ENCODE measurements around the gene ACP3. TPM values are rescaled to one million over a fixed set of nuclear protein-coding genes. Genes with fewer than 3 reads are reported as not detected.
A peak's percentile ranks its signal among the peaks of the same experiment; 100 is the strongest.
"Not testable (repeated sequence)": the region's sequence is repeated elsewhere in the genome, so short reads cannot be mapped to it uniquely, and the experiment has no call there.

The ACP3 gene
- total RNA-seq, 1 donor from 2014 or later: not detected

- no peak for DNase-seq (ENCODE audit: low spot score)
- Mint-ChIP-seq H3K4me1 (ENCODE audit: low read depth) (no peaks in the 10 kb centered on the region), H3K9me3 (ENCODE audit: low read depth) (no peaks in the 10 kb centered on the region), H3K36me3 (ENCODE audit: low read depth) (no peaks in the 10 kb centered on the region), H3K27me3 (ENCODE audit: low read depth) (peaks cover 21% of the 10 kb centered on the region), H3K4me3 (ENCODE audit: unreplicated experiment) (no peak overlapping the region), H3K27ac (ENCODE audit: unreplicated experiment) (no peak overlapping the region)
- TF ChIP-seq CTCF (IDR thresholded peaks at IDR 0.05): no peak
These were observed 69.1 kb downstream of the ACP3 start for GRCh38 chr3:132386259-132386658.

GRCh38 chr3:132392675-132393074 is 75.5 kb downstream of the ACP3 start:
- H3K4me1 Mint-ChIP-seq (ENCODE audit: low read depth); H3K27ac Mint-ChIP-seq (ENCODE audit: unreplicated experiment); H3K9me3 Mint-ChIP-seq (ENCODE audit: low read depth); H3K4me3 Mint-ChIP-seq (ENCODE audit: unreplicated experiment); DNase-seq (ENCODE audit: low spot score); H3K36me3 Mint-ChIP-seq (ENCODE audit: low read depth): not testable (repeated sequence)
- H3K27me3 Mint-ChIP-seq (ENCODE audit: low read depth): peaks cover 18% of the 10 kb centered on the region

- H3K36me3 Mint-ChIP-seq (ENCODE audit: low read depth): no peaks in the 10 kb centered on the region
- H3K4me1 Mint-ChIP-seq (ENCODE audit: low read depth): peaks cover 4% of the 10 kb centered on the region
- no peak for DNase-seq (ENCODE audit: low spot score)
- no peak for TF ChIP-seq CTCF (IDR thresholded peaks at IDR 0.05)
- H3K9me3 Mint-ChIP-seq (ENCODE audit: low read depth): peaks cover 3% of the 10 kb centered on the region
- H3K4me3 Mint-ChIP-seq (ENCODE audit: unreplicated experiment): no peak overlapping the region
- peaks cover 16% of the 10 kb centered on the region for H3K27me3 Mint-ChIP-seq (ENCODE audit: low read depth)
- H3K27ac Mint-ChIP-seq (ENCODE audit: unreplicated experiment): no peak overlapping the region
These were observed 77.1 kb downstream of the ACP3 start for GRCh38 chr3:132394320-132394719.

- Mint-ChIP-seq H3K27ac (ENCODE audit: unreplicated experiment) (no peak overlapping the region), H3K9me3 (ENCODE audit: low read depth) (peaks cover 3% of the 10 kb centered on the region), H3K4me3 (ENCODE audit: unreplicated experiment) (no peak overlapping the region), H3K4me1 (ENCODE audit: low read depth) (peaks cover 4% of the 10 kb centered on the region), H3K27me3 (ENCODE audit: low read depth) (peaks cover 16% of the 10 kb centered on the region), H3K36me3 (ENCODE audit: low read depth) (no peaks in the 10 kb centered on the region)
- DNase-seq (ENCODE audit: low spot score): no peak
- TF ChIP-seq CTCF (IDR thresholded peaks at IDR 0.05): no peak
These were observed 77.9 kb downstream of the ACP3 start for GRCh38 chr3:132395126-132395525.

GRCh38 chr3:132396255-132396654 is 79.0 kb downstream of the ACP3 start:
- H3K4me1 Mint-ChIP-seq (ENCODE audit: low read depth): peaks cover 4% of the 10 kb centered on the region
- peaks cover 19% of the 10 kb centered on the region for H3K27me3 Mint-ChIP-seq (ENCODE audit: low read depth)
- H3K27ac Mint-ChIP-seq (ENCODE audit: unreplicated experiment): no peak overlapping the region
- no peak overlapping the region for H3K4me3 Mint-ChIP-seq (ENCODE audit: unreplicated experiment)
- H3K9me3 Mint-ChIP-seq (ENCODE audit: low read depth): peaks cover 3% of the 10 kb centered on the region
- no peaks in the 10 kb centered on the region for H3K36me3 Mint-ChIP-seq (ENCODE audit: low read depth)
- DNase-seq (ENCODE audit: low spot score): peak; percentile 84
- TF ChIP-seq CTCF (IDR thresholded peaks at IDR 0.05): no peak

GRCh38 chr3:132396776-132397175 is 79.6 kb downstream of the ACP3 start:
- not testable (repeated sequence) for H3K9me3 Mint-ChIP-seq (ENCODE audit: low read depth); H3K27ac Mint-ChIP-seq (ENCODE audit: unreplicated experiment); H3K4me1 Mint-ChIP-seq (ENCODE audit: low read depth); H3K4me3 Mint-ChIP-seq (ENCODE audit: unreplicated experiment); DNase-seq (ENCODE audit: low spot score); H3K36me3 Mint-ChIP-seq (ENCODE audit: low read depth)
- H3K27me3 Mint-ChIP-seq (ENCODE audit: low read depth): peaks cover 22% of the 10 kb centered on the region

Data from chondrocyte (in vitro differentiated cells).